Measurements from ENCODE around the gene MINDY1.

GRCh38 chr1:150973258-150973835 is 33.4 kb downstream of the MINDY1 start:
- TF ChIP-seq POLR2AphosphoS2 (IDR thresholded peaks at IDR 0.05; ENCODE audit: low read depth, low read length) (no peak), WRNIP1 (IDR thresholded peaks at IDR 0.05; ENCODE audit: borderline replicate concordance, low read depth, low read length) (no peak)
